OCI-LY7 (cell line): ENCODE measurements around the gene FBXL3. TPM values are rescaled to one million over a fixed set of nuclear protein-coding genes. Genes with fewer than 3 reads are reported as not detected.

Source experiments
- BruUV-seq: library from RNA; stranded (reverse); fragments of 400-500 nt; replicated peaks from 2 replicates; lab custom pipeline; 2021; lab: Mats Ljungman, UMichigan
- CTCF ChIA-PET: fragments of 300-600 bp; sonication (Branson Sonifier 250); formaldehyde crosslinking; loops from one replicate; lab custom pipeline; 2022; ENCODE audit warnings: antibody characterized with exemption; ENCODE audit not compliant: unreplicated experiment; lab: Charles Lee
- POLR2A ChIA-PET: fragments of 300-600 bp; sonication (Branson Sonifier 250); formaldehyde crosslinking; loops from one replicate; lab custom pipeline; 2022; ENCODE audit warnings: antibody characterized with exemption; lab: Charles Lee
- DNase-seq: peaks from one replicate; pipeline ENCODE4 v3.0.0-alpha.2; 2015; ENCODE audit warnings: low spot score
- H2AFZ ChIP-seq: fragments of 200-600 bp; sonication (generic), shearing (Covaris generic); 2 replicates; pipeline ENCODE4 v1.6.1; 2014; ENCODE audit warnings: mild to moderate bottlenecking, antibody characterized with exemption, low read length, moderate library complexity
- H3K27ac ChIP-seq: fragments of 200-600 bp; sonication (generic); 2 replicates; pipeline ENCODE4 v1.5.1; 2014; ENCODE audit warnings: mixed run types, low read depth, mild to moderate bottlenecking, moderate library complexity, low read length, inconsistent platforms; ENCODE audit not compliant: poor library complexity, severe bottlenecking
- H3K36me3 ChIP-seq: fragments of 200-600 bp; sonication (generic); 2 replicates; pipeline ENCODE4 v1.6.1; 2014; ENCODE audit warnings: mild to moderate bottlenecking, antibody characterized with exemption, low read length, moderate library complexity, mixed read lengths; ENCODE audit not compliant: insufficient read depth
- H3K4me1 ChIP-seq: fragments of 200-600 bp; sonication (generic); 2 replicates; pipeline ENCODE4 v1.5.1; 2014; ENCODE audit warnings: mild to moderate bottlenecking, low read length; ENCODE audit not compliant: insufficient read depth, poor library complexity, severe bottlenecking
- H3K4me2 ChIP-seq: fragments of 200-600 bp; sonication (generic); 2 replicates; pipeline ENCODE4 v1.6.1; 2014; ENCODE audit warnings: mild to moderate bottlenecking, low read length
- H3K4me3 ChIP-seq: fragments of 200-600 bp; sonication (generic); 2 replicates; pipeline ENCODE4 v1.5.1; 2014; ENCODE audit warnings: mild to moderate bottlenecking, low read depth, low read length; ENCODE audit not compliant: poor library complexity, severe bottlenecking
- H3K79me2 ChIP-seq: fragments of 200-600 bp; sonication (generic); 2 replicates; pipeline ENCODE4 v1.6.1; 2016; ENCODE audit warnings: low read depth, mild to moderate bottlenecking, low read length, moderate library complexity, mixed read lengths; ENCODE audit not compliant: insufficient read depth
- H3K9me2 ChIP-seq: fragments of 200-600 bp; sonication (generic); 2 replicates; pipeline ENCODE4 v1.6.1; 2016; ENCODE audit warnings: mild to moderate bottlenecking, low read length, mixed read lengths; ENCODE audit not compliant: insufficient read depth
- H3K9me3 ChIP-seq: fragments of 200-600 bp; sonication (generic); 2 replicates; pipeline ENCODE4 v1.6.1; 2014; ENCODE audit warnings: mild to moderate bottlenecking, mixed run types, low read length, mixed read lengths
- H4K20me1 ChIP-seq: fragments of 200-600 bp; sonication (generic); 2 replicates; pipeline ENCODE4 v1.6.1; 2014; ENCODE audit warnings: mild to moderate bottlenecking, antibody characterized with exemption, low read length, moderate library complexity, mixed read lengths; ENCODE audit not compliant: insufficient read depth
- CTCF ChIP-seq: fragments of 200-600 bp; sonication (generic); conservative IDR thresholded peaks from 2 replicates; pipeline ENCODE4 v1.5.1; 2014; ENCODE audit warnings: mild to moderate bottlenecking, antibody characterized with exemption, low read length, moderate library complexity, mixed read lengths
- EZH2phosphoT487 ChIP-seq: fragments of 200-600 bp; sonication (generic); IDR thresholded peaks from 2 replicates; pipeline ENCODE4 v1.6.1; 2018; ENCODE audit warnings: low read depth, borderline replicate concordance, mild to moderate bottlenecking, mixed run types, antibody characterized with exemption, low read length, moderate library complexity, mixed read lengths
- intact Hi-C: fragments of 100-400 bp; cut with micrococcal nuclease; formaldehyde crosslinking; loops from one replicate; pipeline ENCODE4 v1.10.0; 2022; ENCODE audit not compliant: unreplicated experiment
- total RNA-seq, 2 experiments: library from RNA; depleted of rRNA in 1 of 2; stranded (reverse); fragments of >200 nt in 1 of 2; shearing (Covaris generic) in 1 of 2; gene quantifications; 2 replicates each; pipeline ENCODE4 v1.2.3, GENCODE V29; 2014 to 2022

Gene FBXL3
- total RNA-seq, 2 experiments from 2014 or later = 21.6 to 25.1 TPM

DNA sequence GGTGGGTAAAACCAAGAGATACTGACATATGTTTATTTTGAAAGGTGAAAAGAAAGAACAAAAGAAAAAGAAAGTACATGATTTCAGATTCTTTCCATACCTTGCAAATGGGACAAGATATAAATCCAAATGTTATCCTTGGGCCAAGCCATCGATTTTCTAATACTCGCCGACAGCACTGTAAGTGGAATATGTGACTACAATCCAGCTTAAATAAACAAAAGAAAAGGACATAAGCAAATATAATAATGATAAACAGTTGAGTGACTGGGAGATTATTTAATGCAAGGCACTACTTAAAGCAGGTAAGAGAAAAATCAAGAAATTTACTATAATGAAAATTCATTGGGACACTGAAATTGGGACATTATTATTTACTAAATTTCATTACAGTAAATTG, 29.9 kb upstream of the FBXL3 start:
- H3K4me3 ChIP-seq = no peak overlapping the region
- no peak overlapping the region for H2AFZ ChIP-seq
- no peaks in the 10 kb centered on the region for H4K20me1 ChIP-seq
- ChIA-PET POLR2A (interaction anchor here (0.8 to 1.6 kb wide), 2 partner anchors 15 to 421 kb away, joined by 6 to 8 read pairs; no protein-coding TSS in a partner anchor), CTCF (no interaction called here)
- H3K9me2 ChIP-seq = no peaks in the 10 kb centered on the region
- no peaks in the 10 kb centered on the region for H3K9me3 ChIP-seq
- no peaks in the 10 kb centered on the region for H3K79me2 ChIP-seq
- H3K4me2 ChIP-seq = no peak overlapping the region
- intact Hi-C loops = no loop called here
- H3K36me3 ChIP-seq = peaks cover 94% of the 10 kb centered on the region
- H3K27ac ChIP-seq = no peak overlapping the region
- no peaks in the 10 kb centered on the region for H3K4me1 ChIP-seq
- no peak for TF ChIP-seq CTCF
- TF ChIP-seq EZH2phosphoT487 = no peak
- DNase-seq = no peak
- no TSS peak for BruUV-seq

DNA sequence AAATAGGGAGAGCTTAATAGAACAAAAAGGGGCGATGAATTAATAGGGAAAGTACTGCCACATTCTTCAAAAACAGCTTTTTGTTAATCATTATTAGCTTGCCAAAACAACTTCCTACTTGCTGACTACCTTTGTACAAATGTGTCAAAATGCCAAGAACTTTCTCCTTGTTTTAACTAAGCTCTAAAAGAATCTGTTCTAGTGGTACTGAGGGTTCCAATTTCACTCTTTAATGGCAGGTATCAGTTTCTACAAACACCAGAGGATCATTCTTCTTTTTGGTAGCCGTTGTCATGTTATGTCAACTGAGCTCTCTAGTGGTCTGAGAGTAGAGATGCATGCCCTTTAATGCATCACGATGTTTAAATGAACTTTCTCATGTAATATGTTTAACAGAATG, 29.4 kb upstream of the FBXL3 start:
- peaks cover 94% of the 10 kb centered on the region for H3K36me3 ChIP-seq
- ChIA-PET POLR2A (interaction anchor here (0.7 to 1.6 kb wide), 3 partner anchors 14 to 421 kb away, joined by 3 to 8 read pairs (median 6); no protein-coding TSS in a partner anchor), CTCF (no interaction called here)
- no peaks in the 10 kb centered on the region for H3K79me2 ChIP-seq
- intact Hi-C loops = no loop called here
- H3K9me3 ChIP-seq = no peaks in the 10 kb centered on the region
- no peak for DNase-seq
- no peak overlapping the region for H3K4me2 ChIP-seq
- BruUV-seq = no TSS peak
- no peak overlapping the region for H2AFZ ChIP-seq
- H3K4me1 ChIP-seq = no peaks in the 10 kb centered on the region
- H3K9me2 ChIP-seq = no peaks in the 10 kb centered on the region
- no peaks in the 10 kb centered on the region for H4K20me1 ChIP-seq
- no peak overlapping the region for H3K4me3 ChIP-seq
- no peak overlapping the region for H3K27ac ChIP-seq
- TF ChIP-seq CTCF = no peak
- TF ChIP-seq EZH2phosphoT487 = no peak

DNA sequence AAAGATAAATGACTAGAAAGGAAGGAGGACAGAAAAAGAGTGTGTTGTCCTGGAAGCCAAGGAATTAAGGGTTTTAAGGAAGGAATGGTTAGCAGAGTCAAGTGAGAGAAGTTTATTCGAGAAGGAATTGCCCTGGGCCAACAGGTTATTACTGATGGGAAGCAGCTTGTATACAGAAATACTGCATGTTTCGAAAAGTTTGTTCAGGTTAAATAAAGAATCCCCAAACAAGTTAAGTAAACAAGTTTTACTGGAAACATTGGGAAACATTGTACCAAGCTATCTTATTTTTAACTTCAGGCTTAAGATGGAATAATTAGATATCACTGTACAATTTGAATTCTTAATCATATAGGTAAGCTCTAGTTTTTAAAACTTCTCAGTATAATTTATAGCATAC, 28.2 kb upstream of the FBXL3 start:
- no peaks in the 10 kb centered on the region for H3K9me2 ChIP-seq
- H3K4me1 ChIP-seq = no peaks in the 10 kb centered on the region
- H3K4me3 ChIP-seq = no peak overlapping the region
- H4K20me1 ChIP-seq = no peaks in the 10 kb centered on the region
- intact Hi-C loops = no loop called here
- no peak overlapping the region for H3K27ac ChIP-seq
- peaks cover 96% of the 10 kb centered on the region for H3K36me3 ChIP-seq
- no peak overlapping the region for H3K4me2 ChIP-seq
- no peak overlapping the region for H2AFZ ChIP-seq
- no peaks in the 10 kb centered on the region for H3K79me2 ChIP-seq
- DNase-seq = no peak
- H3K9me3 ChIP-seq = no peaks in the 10 kb centered on the region
- no TSS peak for BruUV-seq
- TF ChIP-seq EZH2phosphoT487 (no peak), CTCF (no peak)
- ChIA-PET POLR2A (interaction anchor here (0.6 to 2.2 kb wide), 12 partner anchors 11 to 1671 kb away, joined by 3 to 11 read pairs (median 4); no protein-coding TSS in a partner anchor), CTCF (interaction anchor here (0.6 kb wide), 1 partner anchor 38 kb away, joined by 4 read pairs; no protein-coding TSS in a partner anchor)
